Activated CD8-positive, alpha-beta memory T cell treated with anti-CD3 and anti-CD28 coated beads for 1 hour (primary cell): ENCODE measurements around the gene SLC13A2.

ENCODE experiments used
- DNase-seq, 2 donors: peaks; one replicate each; pipeline ENCODE4 v3.0.0-alpha.2; 2020; ENCODE audit warnings: low read depth in 1 of 2; ENCODE audit errors: extremely low read depth in 1 of 2

Gene SLC13A2

DNA sequence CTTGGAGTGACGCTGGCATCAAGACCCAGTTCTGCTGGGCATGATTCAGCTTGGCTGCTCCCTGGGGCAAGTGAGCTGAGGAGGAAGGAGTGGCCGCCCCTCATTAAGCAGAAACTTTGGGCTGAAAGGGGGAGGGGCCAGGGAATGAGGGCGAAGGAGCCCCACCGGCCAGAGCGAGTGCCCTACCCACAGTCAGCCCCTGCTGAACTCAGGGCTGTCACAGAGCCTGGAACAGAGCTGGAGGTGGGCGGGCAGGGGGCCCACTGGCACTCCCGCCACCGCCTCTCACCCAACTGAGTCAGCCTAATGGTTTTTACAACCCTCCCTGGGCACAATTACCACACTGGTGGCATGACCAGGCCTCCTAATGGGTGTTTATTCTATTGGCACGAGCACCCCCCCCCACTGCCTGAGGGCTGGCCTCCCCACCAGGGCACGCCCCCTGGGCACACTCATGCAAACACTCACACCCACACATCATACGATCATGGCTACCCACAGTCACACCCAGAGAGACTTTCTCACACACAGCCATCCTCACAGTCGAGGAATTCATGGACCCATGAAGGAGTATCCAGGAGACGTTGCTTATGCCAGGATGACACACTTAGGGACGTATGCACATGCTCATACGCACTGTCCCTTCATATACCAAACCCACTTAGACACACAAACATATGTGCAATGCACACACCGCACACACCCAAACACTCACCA is 59.8 kb downstream of the SLC13A2 start:
- DNase-seq: no peak

DNA sequence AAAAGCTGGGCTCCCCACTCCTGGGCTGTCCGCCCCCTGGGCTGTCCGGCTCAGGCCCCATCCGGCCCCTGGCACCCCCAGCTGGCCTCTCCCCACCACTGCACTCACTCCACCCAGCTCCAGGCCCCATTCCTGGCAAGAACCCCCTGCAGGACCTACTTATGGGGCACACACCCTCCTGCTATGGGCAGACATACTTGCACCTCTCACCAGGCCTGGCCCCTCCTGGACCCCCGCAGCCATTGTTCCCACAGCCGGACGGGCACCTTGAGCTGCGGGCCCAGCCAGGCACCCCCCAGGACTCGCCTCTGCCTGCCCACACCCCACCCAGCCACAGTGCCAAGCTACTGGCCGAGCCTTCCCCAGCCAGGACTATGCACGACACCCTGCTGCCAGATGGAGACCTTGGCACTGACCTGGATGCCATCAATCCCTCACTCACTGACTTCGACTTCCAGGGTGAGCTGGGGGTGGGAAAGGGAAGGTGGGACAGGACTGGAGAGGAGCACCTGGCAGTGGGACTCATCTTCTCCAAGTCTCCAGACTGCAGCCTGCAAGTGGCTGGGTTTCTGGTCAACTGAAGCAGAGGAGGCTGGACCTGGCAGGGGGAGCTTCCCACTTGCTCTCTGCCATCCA is 61.4 kb downstream of the SLC13A2 start:
- DNase-seq: no peak

DNA sequence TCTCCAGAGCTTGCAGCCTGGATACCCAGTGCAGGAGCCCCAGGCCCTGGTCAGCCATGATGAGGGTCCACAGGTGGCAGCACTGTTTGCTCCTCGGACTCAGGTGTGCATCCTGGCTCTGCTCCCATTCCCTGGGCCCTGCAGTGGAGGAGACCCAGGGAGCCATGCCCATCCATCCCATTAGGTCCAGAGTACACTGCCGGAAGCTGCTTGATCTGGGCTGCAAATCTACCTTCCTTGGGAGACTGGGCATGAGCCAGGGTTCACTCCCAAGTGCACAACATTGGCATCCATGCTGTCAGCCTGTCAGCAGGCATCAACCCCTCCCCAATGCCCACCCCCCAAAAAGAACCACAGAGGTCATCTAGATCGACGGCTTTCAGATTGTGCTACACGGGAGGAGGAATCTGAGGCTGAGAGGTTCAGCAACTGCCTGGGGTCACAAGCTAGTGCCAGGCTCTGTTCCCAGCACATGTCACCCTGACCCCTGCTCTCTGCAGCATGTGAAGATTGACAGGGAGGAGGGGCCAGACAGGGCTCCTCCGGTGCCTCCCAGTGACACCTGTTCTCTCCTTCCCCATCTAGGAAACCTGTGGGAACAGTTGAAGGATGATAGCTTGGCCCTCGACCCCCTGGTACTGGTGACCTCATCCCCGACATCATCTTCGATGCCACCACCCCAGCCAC is 63.2 kb downstream of the SLC13A2 start:
- no peak for DNase-seq

DNA sequence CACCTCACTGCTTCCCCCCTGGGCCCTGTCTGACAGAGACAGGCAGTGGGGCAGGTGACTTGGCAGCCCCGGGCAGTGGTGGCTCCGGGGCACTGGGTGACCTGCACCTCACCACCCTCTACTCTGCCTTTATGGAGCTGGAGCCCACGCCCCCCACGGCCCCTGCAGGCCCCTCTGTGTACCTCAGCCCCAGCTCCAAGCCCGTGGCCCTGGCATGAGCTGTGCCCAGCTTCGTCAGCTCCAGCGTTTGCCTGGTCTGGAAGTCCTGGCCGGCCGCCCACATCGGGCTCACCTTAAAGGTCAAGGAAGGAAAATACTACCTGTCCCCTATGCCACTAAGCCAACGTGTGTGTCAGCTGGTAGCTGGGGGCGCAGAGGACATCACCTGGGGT is 63.8 kb downstream of the SLC13A2 start:
- no peak for DNase-seq

DNA sequence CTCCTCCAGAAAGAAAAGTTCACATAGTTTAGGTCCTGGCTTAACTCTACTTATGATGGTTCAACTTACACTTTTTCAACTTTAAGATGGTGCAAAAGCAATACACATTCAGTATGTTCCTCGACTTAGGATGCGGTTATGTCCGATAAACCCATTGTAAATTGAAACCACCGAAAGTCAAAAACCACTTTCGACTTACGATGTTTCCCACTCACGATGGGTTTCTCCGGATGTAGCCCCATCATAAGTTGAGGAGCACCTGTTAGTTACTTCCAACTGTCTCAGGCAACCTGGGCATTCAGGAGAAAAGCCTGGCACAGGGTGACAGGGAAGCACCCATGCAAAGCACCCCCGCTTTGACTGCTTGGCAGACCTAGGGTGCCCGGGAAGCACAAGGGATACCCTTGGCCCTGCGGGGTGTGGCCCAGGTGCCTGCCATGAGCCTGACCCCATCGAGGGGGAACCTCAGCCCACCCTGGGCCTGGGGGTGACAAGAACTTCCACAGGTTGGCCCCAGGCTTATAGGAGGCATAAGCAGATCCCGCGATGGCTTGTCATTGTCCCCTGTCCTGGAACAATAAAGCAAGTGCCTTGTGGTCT is 65.0 kb downstream of the SLC13A2 start:
- no peak for DNase-seq

DNA sequence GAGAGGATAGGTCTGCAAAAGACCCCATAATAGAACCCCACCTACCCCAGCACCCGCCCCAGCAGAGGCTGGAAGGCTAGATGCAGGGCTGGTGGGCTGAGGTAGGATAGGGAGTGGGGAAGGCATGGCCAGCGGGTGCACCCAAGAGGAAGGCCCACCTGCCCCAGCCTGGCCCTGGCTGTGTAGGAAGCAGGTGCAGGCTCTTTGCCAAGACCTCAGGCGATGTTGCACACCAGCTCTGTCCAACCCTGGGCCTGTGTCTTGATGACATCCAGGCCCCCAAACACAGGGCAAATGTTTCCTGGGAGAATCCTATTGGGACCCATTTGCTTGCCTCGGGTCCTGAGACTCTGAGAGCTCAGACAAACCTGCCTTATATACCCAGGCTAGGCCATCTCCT is 66.8 kb downstream of the SLC13A2 start:
- DNase-seq: no peak

DNA sequence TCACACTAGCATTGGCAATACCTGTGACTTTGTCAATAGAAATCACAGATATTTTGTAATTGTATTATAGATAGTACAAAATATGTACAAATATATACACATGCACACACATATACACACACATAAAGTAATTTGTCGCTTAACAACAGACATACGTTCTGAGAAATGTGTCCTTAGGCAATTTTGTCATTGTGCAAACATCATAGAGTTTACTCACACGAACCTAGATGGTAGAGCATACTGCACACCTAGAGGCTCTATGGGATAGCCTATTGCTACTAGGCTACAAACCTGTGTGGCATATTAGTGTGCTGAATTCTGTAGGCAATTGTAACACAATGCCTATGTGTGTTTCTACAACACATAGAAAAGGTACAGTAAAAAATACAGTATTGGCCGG is 68.0 kb downstream of the SLC13A2 start:
- no peak for DNase-seq

DNA sequence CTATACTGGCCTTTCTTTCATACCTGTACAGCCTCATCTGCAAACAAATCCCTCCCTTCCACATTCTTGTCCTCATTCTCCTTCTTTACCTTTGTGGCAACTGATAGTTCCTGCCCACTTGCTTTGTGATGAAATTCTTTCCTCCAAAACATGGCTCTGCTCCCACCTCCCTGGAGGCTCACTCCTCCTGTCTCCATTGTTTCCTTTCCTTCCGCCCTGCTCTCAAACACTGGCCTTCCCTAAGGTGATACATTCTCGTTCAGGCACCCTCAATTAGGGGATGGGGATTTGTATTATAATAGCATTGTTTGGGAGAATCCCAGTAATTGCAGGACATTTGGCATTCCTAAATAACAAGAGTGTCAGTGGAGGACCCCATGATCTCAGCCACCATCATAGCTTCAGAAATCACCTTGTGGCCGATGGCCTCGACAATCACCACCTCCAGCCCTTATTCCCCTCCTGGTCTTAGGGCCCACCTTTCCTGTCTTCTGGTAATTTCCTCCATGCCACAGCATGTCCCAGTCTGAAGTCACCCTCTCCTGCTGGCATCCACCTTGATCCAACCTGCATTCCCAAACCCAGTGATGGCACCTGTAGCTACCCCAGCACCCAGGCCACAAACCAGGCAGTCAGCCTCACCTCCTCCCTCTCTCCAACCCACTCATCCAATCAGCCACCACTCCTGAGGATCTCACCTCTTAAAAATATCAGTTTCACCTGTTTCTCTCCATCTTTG is 71.1 kb downstream of the SLC13A2 start:
- DNase-seq: no peak

DNA sequence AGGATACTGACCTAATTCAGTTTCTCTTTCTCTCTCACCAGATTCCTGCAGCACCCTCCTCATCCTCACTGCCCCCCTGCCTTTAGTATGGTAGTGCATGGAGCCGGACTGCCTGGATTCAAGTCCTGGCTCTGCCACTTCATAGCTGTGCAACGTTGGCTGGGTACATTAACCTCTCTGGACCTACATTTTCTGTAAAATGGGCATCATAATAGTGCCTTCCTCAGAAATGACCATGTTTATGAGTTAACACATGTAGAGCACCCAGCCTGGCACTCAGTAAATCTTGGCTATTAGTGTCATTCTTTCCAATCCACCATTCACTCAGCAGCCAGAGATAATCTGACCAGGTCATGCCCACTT is 71.7 kb downstream of the SLC13A2 start:
- DNase-seq: no peak

DNA sequence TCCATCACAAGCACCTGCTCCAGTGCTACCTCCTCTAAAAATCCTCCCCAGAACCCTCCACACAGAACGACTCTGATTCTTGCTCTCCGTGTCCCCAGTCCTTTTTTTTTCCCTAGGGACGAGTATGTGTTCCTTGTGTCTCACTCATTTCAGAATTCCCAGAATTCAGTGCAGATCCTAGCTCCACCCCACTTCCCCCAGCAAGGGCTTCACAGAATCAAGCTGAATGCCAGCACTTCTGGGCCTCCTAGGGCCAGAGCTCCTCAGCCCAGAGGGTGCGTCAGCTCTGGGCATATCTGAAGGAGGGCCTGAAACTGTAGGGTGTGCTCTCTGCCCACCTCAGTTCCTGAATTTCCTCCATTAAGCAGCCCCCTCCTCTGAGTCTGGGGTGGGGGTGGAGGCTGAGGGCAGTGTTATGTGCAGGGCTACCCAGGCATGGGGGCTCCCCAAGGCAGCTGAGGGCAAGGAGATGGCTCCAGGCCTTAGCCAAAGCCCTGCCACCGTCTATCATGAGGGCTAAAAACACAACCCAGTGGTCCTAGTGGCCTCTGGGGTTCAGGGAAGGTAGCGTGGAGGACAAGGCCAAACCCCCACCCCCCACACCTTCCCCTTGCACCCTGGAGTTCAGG is 72.5 kb downstream of the SLC13A2 start:
- DNase-seq: no peak

DNA sequence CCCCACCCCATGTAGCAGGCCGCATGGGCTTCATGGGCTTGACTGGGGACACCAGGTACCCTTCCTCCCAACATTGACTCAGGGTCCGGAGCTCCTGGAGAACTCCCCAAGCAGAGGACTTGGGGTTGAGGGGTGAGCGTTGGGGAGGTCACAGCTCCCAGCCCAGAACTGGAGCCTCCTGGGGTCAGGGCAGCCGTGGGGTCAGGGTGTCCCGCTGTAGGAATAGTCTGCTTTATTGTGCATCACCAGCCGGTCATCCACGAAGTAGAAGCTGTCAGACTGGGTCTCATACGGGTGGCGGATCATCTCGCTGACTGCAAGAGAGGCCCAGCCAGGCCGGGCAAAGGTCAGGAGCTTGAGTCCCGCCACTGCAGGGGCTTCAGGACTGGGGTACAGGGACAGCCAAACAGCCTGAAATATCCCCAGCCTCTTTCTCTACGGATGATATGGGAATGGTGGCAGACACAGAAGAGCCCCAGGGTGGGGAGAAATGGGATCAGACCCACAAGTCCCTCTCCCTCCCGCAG is 73.7 kb downstream of the SLC13A2 start:
- no peak for DNase-seq
